ENCODE data around the gene DNASE1L3. TPM values are rescaled to one million over a fixed set of nuclear protein-coding genes. Genes with fewer than 3 reads are reported as not detected.

The DNASE1L3 gene
- total RNA-seq, 5 donors from 2014 or later (not counting 1 experiment from before 2014, with no cell fraction given), result 0.30 to 0.73 (median 0.45) TPM; not detected in 1

DNA sequence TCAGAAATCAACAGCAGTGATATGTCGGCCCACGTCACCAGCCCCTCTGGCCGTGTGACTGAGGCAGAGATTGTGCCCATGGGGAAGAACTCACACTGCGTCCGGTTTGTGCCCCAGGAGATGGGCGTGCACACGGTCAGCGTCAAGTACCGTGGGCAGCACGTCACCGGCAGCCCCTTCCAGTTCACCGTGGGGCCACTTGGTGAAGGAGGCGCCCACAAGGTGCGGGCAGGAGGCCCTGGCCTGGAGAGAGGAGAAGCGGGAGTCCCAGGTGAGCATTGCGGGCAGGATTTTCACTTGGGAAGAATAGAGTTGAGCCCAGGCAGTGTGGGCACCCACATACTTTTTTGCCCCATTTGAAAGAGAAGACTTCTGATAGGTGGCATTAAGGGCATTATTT is 57.4 kb downstream of the DNASE1L3 start:
- no peak for ATAC-seq (replicated peaks in 1 of 4)
- Histone ChIP-seq H3K4me1 (ENCODE audit: control insufficient read depth in 1 of 2, extremely low read depth in 1 of 2, insufficient read depth in 2 of 2, low read length in 2 of 2) (no peaks in the 10 kb centered on the region), H3K9me3 (no peaks in the 10 kb centered on the region), H3K27me3 (replicated peaks in 1 of 2; ENCODE audit: control insufficient read depth in 2 of 2, extremely low read depth in 1 of 2, insufficient read depth in 2 of 2, low read length in 1 of 2) (no peaks in the 10 kb centered on the region), H3K27ac (ENCODE audit: low read length) (no peak overlapping the region), H3K4me3 (ENCODE audit: control insufficient read depth in 1 of 2, extremely low read depth in 1 of 2, low read length in 1 of 2) (no peak overlapping the region), H3K36me3 (ENCODE audit: control insufficient read depth in 2 of 2, extremely low read depth in 1 of 2, insufficient read depth in 1 of 2, low read length in 1 of 2) (peaks cover 14 to 69% of the 10 kb centered on the region in 2 donors)
- ChIA-PET CTCF (no interaction called here), POLR2A (no interaction called here)
- WGBS (ENCODE audit: insufficient coverage), result 97% methylated on average over 16 of the region's 16 CpGs
- Mint-ChIP-seq H3K4me3 (no peak overlapping the region), H3K27ac (no peak overlapping the region), H3K36me3 (peaks cover 66% of the 10 kb centered on the region), H3K27me3 (no peaks in the 10 kb centered on the region), H3K9me3 (no peaks in the 10 kb centered on the region), H3K4me1 (no peaks in the 10 kb centered on the region)
- DNase-seq, result no peak

- no peak overlapping the region for H3K27ac ChIP-seq (ENCODE audit: low read length)
- no peak overlapping the region for H3K27ac Mint-ChIP-seq
- ATAC-seq (replicated peaks in 1 of 4) (no peak), DNase-seq (no peak)
- peaks cover 19 to 72% of the 10 kb centered on the region in 2 donors for H3K36me3 ChIP-seq (ENCODE audit: control insufficient read depth in 2 of 2, extremely low read depth in 1 of 2, insufficient read depth in 1 of 2, low read length in 1 of 2)
- no peaks in the 10 kb centered on the region for H3K9me3 Mint-ChIP-seq
- no peak overlapping the region for H3K4me3 ChIP-seq (ENCODE audit: control insufficient read depth in 1 of 2, extremely low read depth in 1 of 2, low read length in 1 of 2)
- H3K36me3 Mint-ChIP-seq, result peaks cover 65% of the 10 kb centered on the region
- POLR2A ChIA-PET, result no interaction called here
- H3K4me1 Mint-ChIP-seq, result no peaks in the 10 kb centered on the region
- WGBS (ENCODE audit: insufficient coverage), result 90% methylated on average over 14 of the region's 17 CpGs
- H3K27me3 Mint-ChIP-seq, result no peaks in the 10 kb centered on the region
- H3K4me1 ChIP-seq (ENCODE audit: control insufficient read depth in 1 of 2, extremely low read depth in 1 of 2, insufficient read depth in 2 of 2, low read length in 2 of 2), result no peaks in the 10 kb centered on the region
- no peaks in the 10 kb centered on the region for H3K27me3 ChIP-seq (replicated peaks in 1 of 2; ENCODE audit: control insufficient read depth in 2 of 2, extremely low read depth in 1 of 2, insufficient read depth in 2 of 2, low read length in 1 of 2)
- H3K4me3 Mint-ChIP-seq, result no peak overlapping the region
- CTCF ChIA-PET, result interaction anchor here in 1 of 2 donors (1.0 kb wide), 1 partner anchor 35 kb away, joined by 3 read pairs; no protein-coding TSS in a partner anchor
- H3K9me3 ChIP-seq, result no peaks in the 10 kb centered on the region
Observed at GRCh38 chr3:58152225-58153015, 58.4 kb downstream of the DNASE1L3 start.

DNA sequence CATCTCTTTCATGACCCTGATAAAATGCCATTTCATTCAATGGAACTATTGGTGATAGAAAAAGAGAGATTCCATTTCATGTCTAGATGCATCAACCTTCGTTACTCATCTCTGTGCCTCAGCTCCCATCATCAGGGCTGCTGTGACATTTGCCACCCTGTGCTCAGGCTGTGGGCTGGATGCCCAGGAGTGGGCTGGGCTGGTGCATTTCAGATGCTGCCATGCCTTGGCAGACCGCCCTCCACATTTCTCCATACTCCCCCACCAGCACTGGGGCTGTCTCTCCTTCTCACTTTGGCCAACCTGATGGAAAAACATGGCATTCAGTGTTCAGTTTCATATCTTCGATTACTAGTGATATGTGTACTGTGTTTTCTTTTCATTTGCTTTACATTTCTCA is 59.1 kb downstream of the DNASE1L3 start:
- Mint-ChIP-seq H3K36me3 (peaks cover 68% of the 10 kb centered on the region), H3K4me3 (no peak overlapping the region), H3K9me3 (no peaks in the 10 kb centered on the region), H3K27ac (no peak overlapping the region), H3K27me3 (no peaks in the 10 kb centered on the region), H3K4me1 (no peaks in the 10 kb centered on the region)
- peaks cover 25 to 75% of the 10 kb centered on the region in 2 donors for H3K36me3 ChIP-seq (ENCODE audit: control insufficient read depth in 2 of 2, extremely low read depth in 1 of 2, insufficient read depth in 1 of 2, low read length in 1 of 2)
- ATAC-seq (replicated peaks in 1 of 4) (no peak), DNase-seq (no peak)
- ChIA-PET CTCF (interaction anchor here (0.6 to 1.0 kb wide), 2 partner anchors 36 to 705 kb away, joined by 3 to 7 read pairs; no protein-coding TSS in a partner anchor), POLR2A (no interaction called here)
- H3K4me3 ChIP-seq (ENCODE audit: control insufficient read depth in 1 of 2, extremely low read depth in 1 of 2, low read length in 1 of 2), result no peak overlapping the region
- H3K27me3 ChIP-seq (replicated peaks in 1 of 2; ENCODE audit: control insufficient read depth in 2 of 2, extremely low read depth in 1 of 2, insufficient read depth in 2 of 2, low read length in 1 of 2), result no peaks in the 10 kb centered on the region
- no peak overlapping the region for H3K27ac ChIP-seq (ENCODE audit: low read length)
- no peaks in the 10 kb centered on the region for H3K9me3 ChIP-seq
- H3K4me1 ChIP-seq (ENCODE audit: control insufficient read depth in 1 of 2, extremely low read depth in 1 of 2, insufficient read depth in 2 of 2, low read length in 2 of 2), result no peaks in the 10 kb centered on the region
- 100% methylated on average over 1 of the region's 3 CpGs for WGBS (ENCODE audit: insufficient coverage)

- H3K4me1 Mint-ChIP-seq, result no peaks in the 10 kb centered on the region
- no peaks in the 10 kb centered on the region for H3K4me1 ChIP-seq (ENCODE audit: control insufficient read depth in 1 of 2, extremely low read depth in 1 of 2, insufficient read depth in 2 of 2, low read length in 2 of 2)
- no peak overlapping the region for H3K27ac ChIP-seq (ENCODE audit: low read length)
- ChIA-PET POLR2A (no interaction called here), CTCF (interaction anchor here in 1 of 2 donors (0.6 kb wide), 1 partner anchor 396 kb away, joined by 4 read pairs; no protein-coding TSS in a partner anchor)
- H3K4me3 ChIP-seq (ENCODE audit: control insufficient read depth in 1 of 2, extremely low read depth in 1 of 2, low read length in 1 of 2), result no peak overlapping the region
- ATAC-seq (replicated peaks in 1 of 4) (no peak), DNase-seq (no peak)
- peaks cover 69% of the 10 kb centered on the region for H3K36me3 Mint-ChIP-seq
- H3K27me3 ChIP-seq (replicated peaks in 1 of 2; ENCODE audit: control insufficient read depth in 2 of 2, extremely low read depth in 1 of 2, insufficient read depth in 2 of 2, low read length in 1 of 2), result no peaks in the 10 kb centered on the region
- H3K27me3 Mint-ChIP-seq, result no peaks in the 10 kb centered on the region
- H3K36me3 ChIP-seq (ENCODE audit: control insufficient read depth in 2 of 2, extremely low read depth in 1 of 2, insufficient read depth in 1 of 2, low read length in 1 of 2), result peaks cover 21 to 72% of the 10 kb centered on the region in 2 donors
- H3K27ac Mint-ChIP-seq, result no peak overlapping the region
- H3K4me3 Mint-ChIP-seq, result no peak overlapping the region
- H3K9me3 ChIP-seq, result no peaks in the 10 kb centered on the region
- WGBS (ENCODE audit: insufficient coverage), result 100% methylated on average over 2 of the region's 13 CpGs
- H3K9me3 Mint-ChIP-seq, result no peaks in the 10 kb centered on the region
Observed at GRCh38 chr3:58150810-58151199, 60.0 kb downstream of the DNASE1L3 start.

DNA sequence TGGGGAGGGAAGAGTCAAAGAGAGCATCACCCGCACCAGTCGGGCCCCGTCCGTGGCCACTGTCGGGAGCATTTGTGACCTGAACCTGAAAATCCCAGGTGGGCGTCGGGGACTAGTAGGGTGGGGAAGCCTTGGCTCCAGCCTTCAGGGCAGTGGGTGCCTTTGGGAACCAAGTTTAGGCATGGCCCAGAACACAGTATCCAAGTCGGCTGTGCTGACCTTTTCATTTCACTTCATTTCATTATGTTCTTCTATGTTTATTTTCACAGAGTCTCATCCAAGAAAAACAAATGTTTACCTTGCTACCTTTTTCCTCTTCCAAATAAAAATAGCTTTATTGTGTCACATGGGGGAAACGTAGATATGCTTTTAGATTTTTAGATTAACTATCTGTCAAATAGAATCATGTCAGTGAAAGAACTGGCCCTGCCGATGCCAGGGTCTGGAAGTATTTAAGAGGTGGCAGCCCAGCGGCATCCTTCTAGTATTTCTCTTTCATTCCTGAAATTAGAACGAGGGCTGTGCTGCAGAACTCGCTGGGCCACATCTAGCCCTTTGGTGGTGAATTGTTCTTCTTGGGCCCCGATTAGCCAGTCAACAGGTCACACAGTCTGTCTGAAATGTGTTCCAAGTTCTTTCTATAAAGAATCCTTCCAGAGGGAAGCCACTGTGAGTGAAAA is 60.5 kb downstream of the DNASE1L3 start:
- H3K27me3 Mint-ChIP-seq, result no peaks in the 10 kb centered on the region
- Histone ChIP-seq H3K9me3 (no peaks in the 10 kb centered on the region), H3K36me3 (ENCODE audit: control insufficient read depth in 2 of 2, extremely low read depth in 1 of 2, insufficient read depth in 1 of 2, low read length in 1 of 2) (peaks cover 21 to 71% of the 10 kb centered on the region in 2 donors), H3K27me3 (replicated peaks in 1 of 2; ENCODE audit: control insufficient read depth in 2 of 2, extremely low read depth in 1 of 2, insufficient read depth in 2 of 2, low read length in 1 of 2) (no peaks in the 10 kb centered on the region), H3K4me3 (ENCODE audit: control insufficient read depth in 1 of 2, extremely low read depth in 1 of 2, low read length in 1 of 2) (no peak overlapping the region), H3K27ac (ENCODE audit: low read length) (no peak overlapping the region), H3K4me1 (ENCODE audit: control insufficient read depth in 1 of 2, extremely low read depth in 1 of 2, insufficient read depth in 2 of 2, low read length in 2 of 2) (no peaks in the 10 kb centered on the region)
- no peaks in the 10 kb centered on the region for H3K9me3 Mint-ChIP-seq
- no peak overlapping the region for H3K27ac Mint-ChIP-seq
- WGBS (ENCODE audit: insufficient coverage), result 100% methylated on average over 6 of the region's 14 CpGs
- ChIA-PET POLR2A (no interaction called here), CTCF (no interaction called here)
- peaks cover 69% of the 10 kb centered on the region for H3K36me3 Mint-ChIP-seq
- ATAC-seq (replicated peaks in 1 of 4) (no peak), DNase-seq (no peak)
- H3K4me1 Mint-ChIP-seq, result no peaks in the 10 kb centered on the region
- H3K4me3 Mint-ChIP-seq, result no peak overlapping the region

GRCh38 chr3:58148049-58148448 is 62.7 kb downstream of the DNASE1L3 start:
- Mint-ChIP-seq H3K27ac (no peak overlapping the region), H3K9me3 (no peaks in the 10 kb centered on the region), H3K27me3 (no peaks in the 10 kb centered on the region), H3K36me3 (peaks cover 70% of the 10 kb centered on the region), H3K4me1 (no peaks in the 10 kb centered on the region), H3K4me3 (no peak overlapping the region)
- no peaks in the 10 kb centered on the region for H3K4me1 ChIP-seq (ENCODE audit: control insufficient read depth in 1 of 2, extremely low read depth in 1 of 2, insufficient read depth in 2 of 2, low read length in 2 of 2)
- peaks cover 24 to 65% of the 10 kb centered on the region in 2 donors for H3K36me3 ChIP-seq (ENCODE audit: control insufficient read depth in 2 of 2, extremely low read depth in 1 of 2, insufficient read depth in 1 of 2, low read length in 1 of 2)
- H3K27me3 ChIP-seq (replicated peaks in 1 of 2; ENCODE audit: control insufficient read depth in 2 of 2, extremely low read depth in 1 of 2, insufficient read depth in 2 of 2, low read length in 1 of 2), result no peaks in the 10 kb centered on the region
- ATAC-seq (replicated peaks in 1 of 4), result no peak
- 100% methylated on average over 7 of the region's 9 CpGs for WGBS (ENCODE audit: insufficient coverage)
- H3K27ac ChIP-seq (ENCODE audit: low read length), result no peak overlapping the region
- H3K9me3 ChIP-seq, result no peaks in the 10 kb centered on the region
- POLR2A ChIA-PET, result no interaction called here
- CTCF ChIA-PET, result no interaction called here
- no peak overlapping the region for H3K4me3 ChIP-seq (ENCODE audit: control insufficient read depth in 1 of 2, extremely low read depth in 1 of 2, low read length in 1 of 2)
- DNase-seq, result no peak

Measured in T-cell (primary cell).